Liver (tissue), 9 donors: Measurements from ENCODE around the gene SEMA4G. TPM values are rescaled to one million over a fixed set of nuclear protein-coding genes. Genes with fewer than 3 reads are reported as not detected.

Experiments used
- DNase-seq: peaks from one replicate; pipeline ENCODE4 v3.0.0-alpha.2; 2017; ENCODE audit warnings: low spot score
- H3K27ac ChIP-seq, 2 donors: one replicate each; pipeline ENCODE4 v1.7.0; 2013; ENCODE audit warnings: inconsistent platforms in 2 of 2, low read length in 2 of 2, control low read depth in 1 of 2, low read depth in 1 of 2, mild to moderate bottlenecking in 1 of 2
- H3K27me3 ChIP-seq, 4 donors: one replicate each; pipeline versions ENCODE4 v1.6.1 to v1.7.0; 2013; ENCODE audit warnings: low read length in 3 of 4, inconsistent platforms in 1 of 4, mild to moderate bottlenecking in 1 of 4, moderate library complexity in 1 of 4; ENCODE audit not compliant: control insufficient read depth in 4 of 4, insufficient read depth in 4 of 4
- H3K36me3 ChIP-seq, 4 donors: one replicate each; pipeline versions ENCODE4 v1.6.1 to v1.7.0; 2013; ENCODE audit warnings: low read length in 3 of 4, mild to moderate bottlenecking in 3 of 4, low read depth in 1 of 4, moderate library complexity in 1 of 4; ENCODE audit not compliant: control insufficient read depth in 4 of 4, insufficient read depth in 3 of 4
- H3K4me1 ChIP-seq, 4 donors: one replicate each; pipeline versions ENCODE4 v1.6.1 to v1.7.0; 2013; ENCODE audit warnings: low read length in 3 of 4, mild to moderate bottlenecking in 3 of 4, moderate library complexity in 1 of 4; ENCODE audit not compliant: control insufficient read depth in 4 of 4, insufficient read depth in 4 of 4
- H3K4me3 ChIP-seq, 3 donors: one replicate each; pipeline versions ENCODE4 v1.6.1 to v1.7.0; 2013; ENCODE audit warnings: low read length in 3 of 3, control low read depth in 1 of 3, low read depth in 1 of 3, mild to moderate bottlenecking in 1 of 3
- H3K9ac ChIP-seq, 2 donors: one replicate each; pipeline ENCODE4 v1.7.0; 2013; ENCODE audit warnings: low read length in 2 of 2, mild to moderate bottlenecking in 2 of 2, moderate library complexity in 2 of 2, control low read depth in 1 of 2, low read depth in 1 of 2
- H3K9me3 ChIP-seq, 4 donors: one replicate each; pipeline versions ENCODE4 v1.6.1 to v1.7.0; 2013; ENCODE audit warnings: low read length in 3 of 4; ENCODE audit not compliant: control insufficient read depth in 4 of 4
- FOXA1 ChIP-seq: IDR thresholded peaks from 2 replicates; pipeline ENCODE4 v1.6.1; 2016; ENCODE audit warnings: antibody characterized with exemption
- HNF4A ChIP-seq, 2 donors: conservative IDR thresholded peaks; 2 replicates each; pipeline ENCODE4 v1.6.1; 2016; ENCODE audit warnings: antibody characterized with exemption in 2 of 2, mild to moderate bottlenecking in 2 of 2
- JUND ChIP-seq, 2 donors: IDR thresholded peaks; 2 replicates each; pipeline ENCODE4 v1.6.1; 2016; ENCODE audit warnings: antibody characterized with exemption in 2 of 2
- NR2F2 ChIP-seq: IDR thresholded peaks from 2 replicates; pipeline ENCODE4 v1.6.1; 2016; ENCODE audit warnings: antibody characterized with exemption
- RAD21 ChIP-seq, 2 donors: IDR thresholded peaks; 2 replicates each; pipeline ENCODE4 v1.6.1; 2016; ENCODE audit warnings: antibody characterized with exemption in 2 of 2, mild to moderate bottlenecking in 2 of 2
- RXRA ChIP-seq, 2 donors: IDR thresholded peaks; 2 replicates each; pipeline ENCODE4 v1.6.1; 2017 to 2018; ENCODE audit warnings: antibody characterized with exemption in 2 of 2, mild to moderate bottlenecking in 1 of 2
- WGBS: extraction: QIAGEN DNeasy Blood & Tissue Kit; methylation state at CpG from one replicate; pipeline ENCODE4 v1.1.7; 2013; 5-methylcytosine and 5-hydroxymethylcytosine counted together
- polyA plus RNA-seq, 2 donors: library from polyadenylated mRNA; stranded (reverse) in 1 of 2; unstranded in 1 of 2; fragments of 200-250 nt in 1 of 2; fragments of >200 nt in 1 of 2; fragmentation: Nextera tagmentation in 1 of 2; extraction: Ambion mirVana in 1 of 2; gene quantifications; one replicate each; pipeline versions ENCODE4 v1.2.1 to v1.2.3, GENCODE V29; 2013 to 2015
- total RNA-seq, 2 donors: library from RNA; depleted of rRNA; stranded (reverse); fragments of >200 nt; gene quantifications; one replicate each; pipeline ENCODE4 v1.2.3, GENCODE V29; 2014
- TF ChIP-seq, protein P1 (sequence below): IDR thresholded peaks from 2 replicates; pipeline ENCODE4 v1.6.1; 2016; ENCODE audit warnings: antibody characterized with exemption, mild to moderate bottlenecking
- TF ChIP-seq, protein P2 (sequence below): fragments of 150-350 bp; IDR thresholded peaks from 2 replicates; pipeline ENCODE4 v1.5.1; 2017; ENCODE audit warnings: improper control_type of control experiment, low read depth, low read length; ENCODE audit not compliant: missing input control
- TF ChIP-seq, protein P3 (sequence below): IDR thresholded peaks from 2 replicates; pipeline ENCODE4 v1.6.1; 2016; ENCODE audit warnings: antibody characterized with exemption
- donor health status: healthy.
- donor health status: healthy.
- donor health status: healthy.
- donor health status: healthy.
- donor health status: healthy.

SEMA4G gene
- total and polyA plus RNA-seq, 4 donors: 13.9 to 56.0 (median 30.2) TPM

DNA sequence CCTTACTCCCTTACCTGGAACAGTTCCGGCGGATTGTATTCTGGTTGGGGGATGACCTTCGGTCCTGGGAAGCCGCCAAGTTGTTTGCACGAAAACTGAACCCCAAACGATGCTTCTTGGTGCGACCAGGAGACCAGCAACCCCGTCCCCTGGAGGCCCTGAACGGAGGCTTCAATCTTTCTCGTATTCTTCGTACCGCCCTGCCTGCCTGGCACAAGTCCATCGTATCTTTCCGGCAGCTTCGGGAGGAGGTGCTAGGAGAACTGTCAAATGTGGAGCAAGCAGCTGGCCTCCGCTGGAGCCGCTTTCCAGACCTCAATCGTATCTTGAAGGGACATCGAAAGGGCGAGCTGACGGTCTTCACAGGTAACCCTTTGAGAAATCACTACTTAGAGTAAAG is 19.8 kb downstream of the SEMA4G start:
- Histone ChIP-seq H3K27ac (no peak overlapping the region), H3K4me3 (no peak overlapping the region), H3K9ac (no peak overlapping the region), H3K9me3 (no peaks in the 10 kb centered on the region), H3K4me1 (peaks cover 4 to 33% (median 28%) of the 10 kb centered on the region in 4 donors), H3K27me3 (no peaks in the 10 kb centered on the region), H3K36me3 (peaks cover 6 to 26% (median 9%) of the 10 kb centered on the region in 4 donors)
- no peak for DNase-seq
- TF ChIP-seq RAD21 (IDR thresholded peaks at IDR 0.05) (no peak), FOXA1 (no peak), NR2F2 (no peak), JUND (IDR thresholded peaks at IDR 0.05) (no peak), HNF4A (conservative IDR thresholded peaks at IDR 0.05) (no peak)
- TF ChIP-seq, protein P1, sequence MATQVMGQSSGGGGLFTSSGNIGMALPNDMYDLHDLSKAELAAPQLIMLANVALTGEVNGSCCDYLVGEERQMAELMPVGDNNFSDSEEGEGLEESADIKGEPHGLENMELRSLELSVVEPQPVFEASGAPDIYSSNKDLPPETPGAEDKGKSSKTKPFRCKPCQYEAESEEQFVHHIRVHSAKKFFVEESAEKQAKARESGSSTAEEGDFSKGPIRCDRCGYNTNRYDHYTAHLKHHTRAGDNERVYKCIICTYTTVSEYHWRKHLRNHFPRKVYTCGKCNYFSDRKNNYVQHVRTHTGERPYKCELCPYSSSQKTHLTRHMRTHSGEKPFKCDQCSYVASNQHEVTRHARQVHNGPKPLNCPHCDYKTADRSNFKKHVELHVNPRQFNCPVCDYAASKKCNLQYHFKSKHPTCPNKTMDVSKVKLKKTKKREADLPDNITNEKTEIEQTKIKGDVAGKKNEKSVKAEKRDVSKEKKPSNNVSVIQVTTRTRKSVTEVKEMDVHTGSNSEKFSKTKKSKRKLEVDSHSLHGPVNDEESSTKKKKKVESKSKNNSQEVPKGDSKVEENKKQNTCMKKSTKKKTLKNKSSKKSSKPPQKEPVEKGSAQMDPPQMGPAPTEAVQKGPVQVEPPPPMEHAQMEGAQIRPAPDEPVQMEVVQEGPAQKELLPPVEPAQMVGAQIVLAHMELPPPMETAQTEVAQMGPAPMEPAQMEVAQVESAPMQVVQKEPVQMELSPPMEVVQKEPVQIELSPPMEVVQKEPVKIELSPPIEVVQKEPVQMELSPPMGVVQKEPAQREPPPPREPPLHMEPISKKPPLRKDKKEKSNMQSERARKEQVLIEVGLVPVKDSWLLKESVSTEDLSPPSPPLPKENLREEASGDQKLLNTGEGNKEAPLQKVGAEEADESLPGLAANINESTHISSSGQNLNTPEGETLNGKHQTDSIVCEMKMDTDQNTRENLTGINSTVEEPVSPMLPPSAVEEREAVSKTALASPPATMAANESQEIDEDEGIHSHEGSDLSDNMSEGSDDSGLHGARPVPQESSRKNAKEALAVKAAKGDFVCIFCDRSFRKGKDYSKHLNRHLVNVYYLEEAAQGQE: no peak
- TF ChIP-seq, protein P2, sequence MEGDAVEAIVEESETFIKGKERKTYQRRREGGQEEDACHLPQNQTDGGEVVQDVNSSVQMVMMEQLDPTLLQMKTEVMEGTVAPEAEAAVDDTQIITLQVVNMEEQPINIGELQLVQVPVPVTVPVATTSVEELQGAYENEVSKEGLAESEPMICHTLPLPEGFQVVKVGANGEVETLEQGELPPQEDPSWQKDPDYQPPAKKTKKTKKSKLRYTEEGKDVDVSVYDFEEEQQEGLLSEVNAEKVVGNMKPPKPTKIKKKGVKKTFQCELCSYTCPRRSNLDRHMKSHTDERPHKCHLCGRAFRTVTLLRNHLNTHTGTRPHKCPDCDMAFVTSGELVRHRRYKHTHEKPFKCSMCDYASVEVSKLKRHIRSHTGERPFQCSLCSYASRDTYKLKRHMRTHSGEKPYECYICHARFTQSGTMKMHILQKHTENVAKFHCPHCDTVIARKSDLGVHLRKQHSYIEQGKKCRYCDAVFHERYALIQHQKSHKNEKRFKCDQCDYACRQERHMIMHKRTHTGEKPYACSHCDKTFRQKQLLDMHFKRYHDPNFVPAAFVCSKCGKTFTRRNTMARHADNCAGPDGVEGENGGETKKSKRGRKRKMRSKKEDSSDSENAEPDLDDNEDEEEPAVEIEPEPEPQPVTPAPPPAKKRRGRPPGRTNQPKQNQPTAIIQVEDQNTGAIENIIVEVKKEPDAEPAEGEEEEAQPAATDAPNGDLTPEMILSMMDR: no peak
- TF ChIP-seq, protein P3, sequence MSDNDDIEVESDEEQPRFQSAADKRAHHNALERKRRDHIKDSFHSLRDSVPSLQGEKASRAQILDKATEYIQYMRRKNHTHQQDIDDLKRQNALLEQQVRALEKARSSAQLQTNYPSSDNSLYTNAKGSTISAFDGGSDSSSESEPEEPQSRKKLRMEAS: no peak
- WGBS: 91% methylated on average over 21 of the region's 21 CpGs

DNA sequence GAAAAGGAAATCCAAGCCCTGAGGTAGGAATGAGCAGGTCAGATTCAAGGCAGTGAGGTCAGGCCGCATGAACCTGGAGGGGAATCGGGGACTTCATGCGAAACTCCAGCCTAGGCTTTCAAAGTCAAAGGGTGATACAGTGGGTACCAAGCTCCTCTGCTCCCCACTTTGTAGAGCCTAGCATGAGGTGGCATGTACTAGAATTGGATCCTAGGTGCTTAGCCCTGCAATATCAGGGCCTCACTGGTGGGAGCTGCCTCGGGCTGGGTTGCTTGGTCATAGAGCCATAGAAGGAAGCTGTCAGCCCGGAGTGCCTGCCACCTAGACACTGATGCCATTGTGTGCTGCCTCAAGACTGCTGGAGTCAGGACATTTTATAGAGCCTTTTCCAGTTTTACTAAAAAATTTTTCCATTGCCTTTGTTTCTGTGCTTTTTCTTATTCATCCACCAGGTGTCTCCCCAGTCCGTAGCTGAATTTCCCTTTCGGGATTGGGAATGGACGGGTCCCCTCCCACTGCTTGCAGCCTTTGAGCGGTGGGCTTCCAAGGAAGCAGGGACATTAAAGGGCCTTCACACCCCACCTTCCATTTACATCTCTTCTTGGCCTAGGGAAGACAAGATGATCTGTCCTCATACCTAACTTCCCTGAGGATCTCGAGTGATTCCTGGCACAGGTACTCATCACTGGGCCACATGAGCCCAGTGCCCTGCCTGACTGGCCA is 24.8 kb downstream of the SEMA4G start:
- TF ChIP-seq, protein P2: peak; percentile 63
- TF ChIP-seq RAD21 (IDR thresholded peaks at IDR 0.05) (peak; percentile 84 to 87), RXRA (IDR thresholded peaks at IDR 0.05) (no peak)
- H3K27ac ChIP-seq: no peak overlapping the region

More for the DNA sequence above, 24.8 kb downstream of the SEMA4G start:
- Histone ChIP-seq H3K4me3 (no peak overlapping the region), H3K4me1 (peaks cover 0 to 26% (median 17%) of the 10 kb centered on the region in 4 donors), H3K36me3 (peaks cover 6 to 23% (median 9%) of the 10 kb centered on the region in 4 donors), H3K9ac (no peak overlapping the region), H3K9me3 (no peaks in the 10 kb centered on the region), H3K27me3 (no peaks in the 10 kb centered on the region)
- DNase-seq: no peak
- 60% methylated on average over 10 of the region's 10 CpGs for WGBS
